Loucy (cell line): ENCODE results near the gene GORASP1.

Experiments used
- H2AFZ ChIP-seq: fragments of 200-600 bp; sonication (generic); 2 replicates; pipeline ENCODE4 v1.6.0; 2016; ENCODE audit warnings: antibody characterized with exemption, mild to moderate bottlenecking, low read length, moderate library complexity
- H3F3A ChIP-seq: fragments of 200-600 bp; 2 replicates; pipeline ENCODE4 v1.6.0; 2016; ENCODE audit warnings: antibody characterized with exemption, low read depth, mild to moderate bottlenecking
- H3K27me3 ChIP-seq: fragments of 200-600 bp; sonication (generic); 2 replicates; pipeline ENCODE4 v1.6.1; 2014; ENCODE audit warnings: low read length, mild to moderate bottlenecking; ENCODE audit not compliant: insufficient read depth, poor library complexity, severe bottlenecking
- H3K36me3 ChIP-seq: fragments of 200-600 bp; sonication (generic); 2 replicates; pipeline ENCODE4 v1.6.1; 2016; ENCODE audit warnings: low read length; ENCODE audit not compliant: insufficient read depth
- H3K4me1 ChIP-seq: fragments of 200-600 bp; sonication (generic); 2 replicates; pipeline ENCODE4 v1.5.1; 2014; ENCODE audit warnings: low read length, mild to moderate bottlenecking; ENCODE audit not compliant: insufficient read depth, poor library complexity, severe bottlenecking
- H3K4me2 ChIP-seq: fragments of 200-600 bp; sonication (generic); 2 replicates; pipeline ENCODE4 v1.6.0; 2014; ENCODE audit warnings: antibody characterized with exemption, low read length, low read depth, mild to moderate bottlenecking; ENCODE audit not compliant: poor library complexity, severe bottlenecking
- H3K4me3 ChIP-seq: fragments of 200-600 bp; sonication (generic); 2 replicates; pipeline ENCODE4 v1.5.1; 2014; ENCODE audit warnings: low read length, mild to moderate bottlenecking, mixed read lengths; ENCODE audit not compliant: poor library complexity, severe bottlenecking
- H3K79me2 ChIP-seq: fragments of 200-600 bp; sonication (generic); 2 replicates; pipeline ENCODE4 v1.6.1; 2014; ENCODE audit warnings: low read length; ENCODE audit not compliant: insufficient read depth
- H3K9ac ChIP-seq: fragments of 200-600 bp; sonication (generic); 2 replicates; pipeline ENCODE4 v1.6.0; 2014; ENCODE audit warnings: mild to moderate bottlenecking, low read depth, low read length, moderate library complexity; ENCODE audit not compliant: poor library complexity, severe bottlenecking
- H3K9me2 ChIP-seq: fragments of 200-600 bp; sonication (generic); replicated peaks from 2 replicates; pipeline ENCODE4 v1.6.1; 2016; ENCODE audit warnings: low read depth, low read length, mixed read lengths
- H3K9me3 ChIP-seq: fragments of 200-600 bp; sonication (generic); 2 replicates; pipeline ENCODE4 v1.6.1; 2014; ENCODE audit warnings: mild to moderate bottlenecking, antibody characterized with exemption, low read length, low read depth; ENCODE audit not compliant: insufficient read depth
- H4K20me1 ChIP-seq: fragments of 200-600 bp; sonication (generic); 2 replicates; pipeline ENCODE4 v1.6.0; 2014; ENCODE audit warnings: antibody characterized with exemption, low read length, mild to moderate bottlenecking; ENCODE audit not compliant: insufficient read depth, poor library complexity, severe bottlenecking
- EZH2phosphoT487 ChIP-seq: fragments of 200-600 bp; IDR thresholded peaks from 2 replicates; pipeline ENCODE4 v1.6.1; 2018; ENCODE audit warnings: antibody characterized with exemption, mild to moderate bottlenecking, moderate library complexity, borderline replicate concordance
- TF ChIP-seq, protein P1 (sequence below): fragments of 200-600 bp; sonication (generic); conservative IDR thresholded peaks from 2 replicates; pipeline ENCODE4 v1.5.1; 2014; ENCODE audit warnings: mild to moderate bottlenecking, antibody characterized with exemption, low read length

Gene GORASP1

DNA sequence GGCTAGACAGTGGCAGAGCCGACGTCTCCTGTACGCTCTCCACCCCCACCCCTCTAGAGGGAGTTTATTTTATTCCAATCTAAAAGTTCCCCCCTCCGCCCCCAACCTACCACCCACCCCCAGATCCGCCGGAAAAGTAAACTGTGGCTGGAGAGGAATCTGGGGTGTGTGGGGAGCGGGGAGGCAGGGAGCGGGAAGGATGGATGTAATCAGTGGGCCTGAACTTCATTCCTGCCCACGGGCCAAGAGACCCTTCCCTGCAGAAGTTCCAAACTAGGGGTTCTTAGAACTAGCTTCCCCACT is 46.5 kb upstream of the GORASP1 start:
- H3K4me1 ChIP-seq = peaks cover 41% of the 10 kb centered on the region
- peaks cover 40% of the 10 kb centered on the region; the same call in 1 of the 2 replicates for H3K79me2 ChIP-seq
- H3K9me3 ChIP-seq = no peaks in the 10 kb centered on the region
- H3K4me3 ChIP-seq = peak overlapping the region; percentile 78
- H3F3A ChIP-seq = no peaks in the 10 kb centered on the region
- no peak for TF ChIP-seq EZH2phosphoT487
- TF ChIP-seq, protein P1, sequence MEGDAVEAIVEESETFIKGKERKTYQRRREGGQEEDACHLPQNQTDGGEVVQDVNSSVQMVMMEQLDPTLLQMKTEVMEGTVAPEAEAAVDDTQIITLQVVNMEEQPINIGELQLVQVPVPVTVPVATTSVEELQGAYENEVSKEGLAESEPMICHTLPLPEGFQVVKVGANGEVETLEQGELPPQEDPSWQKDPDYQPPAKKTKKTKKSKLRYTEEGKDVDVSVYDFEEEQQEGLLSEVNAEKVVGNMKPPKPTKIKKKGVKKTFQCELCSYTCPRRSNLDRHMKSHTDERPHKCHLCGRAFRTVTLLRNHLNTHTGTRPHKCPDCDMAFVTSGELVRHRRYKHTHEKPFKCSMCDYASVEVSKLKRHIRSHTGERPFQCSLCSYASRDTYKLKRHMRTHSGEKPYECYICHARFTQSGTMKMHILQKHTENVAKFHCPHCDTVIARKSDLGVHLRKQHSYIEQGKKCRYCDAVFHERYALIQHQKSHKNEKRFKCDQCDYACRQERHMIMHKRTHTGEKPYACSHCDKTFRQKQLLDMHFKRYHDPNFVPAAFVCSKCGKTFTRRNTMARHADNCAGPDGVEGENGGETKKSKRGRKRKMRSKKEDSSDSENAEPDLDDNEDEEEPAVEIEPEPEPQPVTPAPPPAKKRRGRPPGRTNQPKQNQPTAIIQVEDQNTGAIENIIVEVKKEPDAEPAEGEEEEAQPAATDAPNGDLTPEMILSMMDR = no peak
- no peak overlapping the region for H3K9ac ChIP-seq
- H3K36me3 ChIP-seq = no peaks in the 10 kb centered on the region
- H3K9me2 ChIP-seq = no peaks in the 10 kb centered on the region
- no peak overlapping the region for H3K4me2 ChIP-seq
- no peaks in the 10 kb centered on the region for H3K27me3 ChIP-seq
- H4K20me1 ChIP-seq = peaks cover 14% of the 10 kb centered on the region
- H2AFZ ChIP-seq = no peak overlapping the region

DNA sequence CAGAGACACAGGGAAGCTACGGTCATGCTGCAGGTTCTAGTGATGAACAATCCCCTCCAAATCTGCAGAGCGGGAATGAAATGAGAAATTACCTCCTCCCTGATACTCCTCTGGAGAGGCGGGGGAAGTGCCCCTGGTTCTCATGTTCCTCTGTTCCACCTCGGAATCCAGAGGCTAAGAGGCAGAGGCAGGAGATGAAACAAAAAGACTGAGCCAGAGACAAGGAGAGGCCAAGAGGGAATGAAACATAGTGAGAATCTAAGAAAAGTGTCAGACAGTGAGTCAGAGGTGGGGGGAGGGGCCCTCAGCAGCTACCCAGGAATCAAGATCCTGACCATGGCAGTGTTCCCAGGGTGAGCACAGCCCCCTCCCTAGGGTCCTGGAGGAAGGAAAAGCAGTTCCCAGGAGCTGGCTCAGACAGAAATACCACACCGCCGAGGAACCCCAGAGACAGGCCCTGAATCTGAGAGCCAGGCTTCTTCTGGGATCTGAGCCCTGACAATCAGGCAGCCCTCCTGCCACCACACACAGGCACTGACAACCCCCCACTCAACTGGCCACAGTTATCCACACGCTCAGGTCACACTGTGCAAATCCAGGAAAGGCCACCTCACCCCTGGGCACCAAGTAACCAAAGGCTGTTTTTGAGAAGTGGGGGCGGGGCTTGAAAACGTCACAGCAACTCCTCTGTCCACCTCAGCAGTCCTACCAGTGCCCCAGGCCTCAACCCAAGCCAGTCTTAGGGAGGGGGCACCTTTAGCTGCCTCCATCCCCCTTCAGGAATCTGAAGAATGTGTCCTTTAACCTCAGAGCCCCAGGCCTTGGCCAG is 43.6 kb upstream of the GORASP1 start:
- Histone ChIP-seq H3K9ac (peak overlapping the region; percentile 78), H3K9me2 (no peaks in the 10 kb centered on the region), H3K4me1 (peaks cover 69% of the 10 kb centered on the region), H3K27me3 (no peaks in the 10 kb centered on the region), H4K20me1 (peaks cover 14% of the 10 kb centered on the region), H3K9me3 (no peaks in the 10 kb centered on the region), H3K4me3 (peak overlapping the region; percentile 78), H3K79me2 (peaks cover 63% of the 10 kb centered on the region; the same call in 1 of the 2 replicates), H2AFZ (no peak overlapping the region), H3K36me3 (peaks cover 3% of the 10 kb centered on the region; the same call in 1 of the 2 replicates), H3F3A (no peaks in the 10 kb centered on the region), H3K4me2 (peak overlapping the region; percentile 91)
- no peak for TF ChIP-seq EZH2phosphoT487
- TF ChIP-seq, protein P1 = no peak

DNA sequence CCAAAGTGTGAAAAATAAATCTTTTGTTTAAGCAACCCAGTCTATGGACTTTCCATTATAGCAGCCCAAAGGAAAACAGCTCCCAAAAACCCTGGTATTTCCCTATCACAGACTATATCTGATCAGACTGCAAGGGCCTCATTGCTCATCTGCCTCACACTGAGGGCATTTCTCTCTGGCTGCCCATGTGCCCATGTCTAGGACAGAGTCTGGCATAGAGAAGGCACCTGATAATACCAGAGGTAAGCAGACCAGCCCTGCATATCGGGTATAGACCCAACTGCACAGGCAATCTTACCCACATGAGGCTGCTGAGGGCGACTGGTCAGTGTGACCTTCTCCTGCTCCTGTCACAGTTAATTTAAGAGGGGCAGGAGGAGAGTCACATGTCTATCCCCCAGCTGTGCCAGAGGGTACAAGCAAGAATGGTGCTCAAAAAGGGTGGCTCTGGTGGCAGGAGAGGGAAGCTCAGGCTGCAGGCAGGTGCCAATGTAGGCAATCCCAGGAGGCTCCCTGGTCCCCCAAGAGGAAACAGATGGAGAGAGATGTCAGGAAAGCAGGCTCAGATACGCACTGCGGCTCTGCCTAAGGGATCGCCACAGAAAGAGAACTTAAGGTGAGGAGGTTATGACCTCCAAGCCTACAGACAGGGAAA is 42.8 kb upstream of the GORASP1 start:
- Histone ChIP-seq H3K9me2 (no peaks in the 10 kb centered on the region), H3K4me3 (peak overlapping the region; percentile 78), H3K79me2 (peaks cover 67% of the 10 kb centered on the region; the same call in 1 of the 2 replicates), H3K27me3 (no peaks in the 10 kb centered on the region), H3K4me1 (peaks cover 69% of the 10 kb centered on the region), H3K4me2 (peak overlapping the region; percentile 91), H3K36me3 (peaks cover 10% of the 10 kb centered on the region; the same call in 1 of the 2 replicates), H4K20me1 (peaks cover 14% of the 10 kb centered on the region), H3K9ac (peak overlapping the region; percentile 78), H3F3A (no peaks in the 10 kb centered on the region), H2AFZ (no peak overlapping the region), H3K9me3 (no peaks in the 10 kb centered on the region)
- TF ChIP-seq, protein P1 = peak; percentile 36
- no peak for TF ChIP-seq EZH2phosphoT487
